ENCODE results near the gene UPF3A. TPM values are rescaled to one million over a fixed set of nuclear protein-coding genes. Genes with fewer than 3 reads are reported as not detected.
"Not testable (repeated sequence)": the region's sequence is repeated elsewhere in the genome, so short reads cannot be mapped to it uniquely, and the experiment has no call there.

UPF3A gene
- total RNA-seq, 2 experiments from 2014 or later, result 63.8 to 68.7 TPM

DNA sequence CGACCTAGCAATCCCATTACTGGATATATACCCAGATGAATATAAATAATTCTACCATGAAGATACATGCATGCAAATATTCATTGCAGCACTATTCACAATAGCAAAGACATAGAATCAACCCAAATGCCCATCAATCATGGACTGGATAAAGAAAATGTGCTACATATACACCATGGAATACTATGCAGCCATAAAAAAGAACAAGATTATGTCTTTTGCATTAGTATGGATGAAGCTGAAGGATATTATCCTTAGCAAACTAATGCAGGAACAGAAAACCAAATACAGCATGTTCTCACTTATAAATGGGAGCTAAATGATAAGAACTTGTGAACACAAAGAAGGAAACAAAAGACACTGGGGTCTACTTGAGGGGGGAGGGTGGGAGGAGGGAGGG, 55.1 kb downstream of the UPF3A start:
- H3K4me1 Mint-ChIP-seq, result peaks cover 32% of the 10 kb centered on the region
- H3K36me3 Mint-ChIP-seq; H3K27ac Mint-ChIP-seq; DNase-seq; H3K4me3 Mint-ChIP-seq; ATAC-seq (ENCODE audit: low read depth); H3K9me3 Mint-ChIP-seq: not testable (repeated sequence)
- peaks cover 13% of the 10 kb centered on the region for H3K27me3 Mint-ChIP-seq
- POLR2A ChIA-PET, result interaction anchor here (0.5 kb wide), 1 partner anchor 484 kb away, joined by 4 read pairs; no protein-coding TSS in a partner anchor

GRCh38 chr13:114338959-114339358, 57.6 kb downstream of the UPF3A start:
- Mint-ChIP-seq H3K27ac (no peak overlapping the region), H3K27me3 (peaks cover 24% of the 10 kb centered on the region), H3K9me3 (no peaks in the 10 kb centered on the region), H3K36me3 (no peaks in the 10 kb centered on the region), H3K4me1 (peaks cover 31% of the 10 kb centered on the region), H3K4me3 (no peak overlapping the region)
- DNase-seq, result no peak
- POLR2A ChIA-PET, result no interaction called here
- ATAC-seq (ENCODE audit: low read depth), result no peak

DNA sequence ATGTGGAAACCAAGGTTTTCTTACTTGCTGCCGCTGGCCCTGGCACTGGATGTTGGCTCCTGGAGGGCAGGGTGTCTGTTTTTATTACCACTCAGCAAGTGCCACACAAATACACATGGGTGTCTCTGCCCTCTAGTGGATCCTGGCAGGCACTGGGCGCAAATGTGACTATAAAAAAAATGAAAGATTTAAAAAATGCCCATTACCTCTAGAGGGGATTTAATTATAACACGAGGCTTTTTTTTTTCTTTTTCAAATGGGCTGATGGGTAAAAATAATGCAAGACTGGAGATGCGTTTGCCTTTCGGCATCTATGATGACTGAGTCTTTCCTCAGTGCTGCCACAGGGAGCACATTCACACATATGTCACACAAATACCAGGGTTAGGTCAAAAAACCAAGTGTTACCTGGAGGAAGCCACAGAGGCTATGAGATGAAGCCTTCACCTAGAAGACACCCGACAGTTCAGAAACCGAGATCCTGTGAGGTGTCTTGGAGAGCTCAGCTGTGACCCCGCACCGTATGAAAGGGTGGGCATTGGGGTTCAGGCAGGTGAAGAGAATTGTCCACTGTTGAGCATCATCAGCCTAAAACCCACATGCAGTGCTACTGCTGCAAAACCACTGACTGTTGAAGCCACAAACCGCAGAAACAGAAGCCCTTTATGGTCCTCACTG, 58.6 kb downstream of the UPF3A start:
- H3K27ac Mint-ChIP-seq, result peak overlapping the region; percentile 5
- peak overlapping the region; percentile 13 for H3K4me3 Mint-ChIP-seq
- ATAC-seq (ENCODE audit: low read depth), result peak; percentile 85
- H3K9me3 Mint-ChIP-seq, result no peaks in the 10 kb centered on the region
- H3K36me3 Mint-ChIP-seq, result no peaks in the 10 kb centered on the region
- no peak for DNase-seq
- peaks cover 21% of the 10 kb centered on the region for H3K4me1 Mint-ChIP-seq
- peaks cover 27% of the 10 kb centered on the region for H3K27me3 Mint-ChIP-seq
- POLR2A ChIA-PET, result interaction anchor here (0.8 to 0.9 kb wide), 2 partner anchors 21 to 60 kb away, joined by 4 read pairs; no protein-coding TSS in a partner anchor

- Mint-ChIP-seq H3K27ac (no peak overlapping the region), H3K36me3 (no peaks in the 10 kb centered on the region), H3K27me3 (peaks cover 30% of the 10 kb centered on the region), H3K4me3 (no peak overlapping the region), H3K9me3 (no peaks in the 10 kb centered on the region), H3K4me1 (peaks cover 20% of the 10 kb centered on the region)
- DNase-seq (no peak), ATAC-seq (ENCODE audit: low read depth) (no peak)
- POLR2A ChIA-PET, result interaction anchor here (0.8 to 0.9 kb wide), 2 partner anchors 23 to 61 kb away, joined by 4 read pairs; no protein-coding TSS in a partner anchor
Observed at GRCh38 chr13:114341003-114341777, 59.8 kb downstream of the UPF3A start.

- H3K27me3 Mint-ChIP-seq, result peaks cover 62% of the 10 kb centered on the region
- H3K27ac Mint-ChIP-seq; POLR2A ChIA-PET; DNase-seq; H3K9me3 Mint-ChIP-seq; H3K4me1 Mint-ChIP-seq; H3K36me3 Mint-ChIP-seq; H3K4me3 Mint-ChIP-seq; ATAC-seq (ENCODE audit: low read depth): not testable (repeated sequence)
Observed at GRCh38 chr13:114347256-114347655, 65.9 kb downstream of the UPF3A start.

- H3K27me3 Mint-ChIP-seq, result peaks cover 37% of the 10 kb centered on the region
- H3K36me3 Mint-ChIP-seq; H3K27ac Mint-ChIP-seq; POLR2A ChIA-PET; DNase-seq; ATAC-seq (ENCODE audit: low read depth); H3K9me3 Mint-ChIP-seq; H3K4me3 Mint-ChIP-seq; H3K4me1 Mint-ChIP-seq: not testable (repeated sequence)
Observed at GRCh38 chr13:114352763-114353162, 71.4 kb downstream of the UPF3A start.

GRCh38 chr13:114353382-114353781, 72.0 kb downstream of the UPF3A start:
- H3K27ac Mint-ChIP-seq; H3K4me3 Mint-ChIP-seq; ATAC-seq (ENCODE audit: low read depth); POLR2A ChIA-PET; DNase-seq; H3K9me3 Mint-ChIP-seq; H3K36me3 Mint-ChIP-seq; H3K4me1 Mint-ChIP-seq: not testable (repeated sequence)
- peaks cover 31% of the 10 kb centered on the region for H3K27me3 Mint-ChIP-seq

Small RNAs within 50 kb of the gene (microRNA-seq; reads per million reads assigned to microRNA genes)
- gene MIR4502 (not detected), gene MIR548AR (not detected)

Other genes with a start within 250 kb of the UPF3A start
- 10 to 100 TPM; 65.6 to 73.9 TPM for gene RASA3, start 149.0 kb upstream of the UPF3A start, total RNA-seq
- gene CFAP97D2, start 102.3 kb upstream of the UPF3A start, total RNA-seq, result under 1 TPM in 1 of 2 experiments, not detected in 1; 0.22 TPM
- gene CDC16, start 46.7 kb upstream of the UPF3A start, total RNA-seq, result 10 to 100 TPM; 91.1 to 99.7 TPM
- gene CHAMP1, start 32.9 kb downstream of the UPF3A start, total RNA-seq, result 10 to 100 TPM; 30.5 to 30.8 TPM